PC-9 (cell line): Measurements from ENCODE around the gene C12orf54.

Experiments used
- CTCF ChIP-seq: fragments of 200-600 bp; sonication (generic); conservative IDR thresholded peaks from 2 replicates; pipeline ENCODE4 v1.6.1; 2017; ENCODE audit warnings: mixed run types, antibody characterized with exemption, mild to moderate bottlenecking, moderate library complexity
- EZH2 ChIP-seq: fragments of 200-600 bp; sonication (generic); IDR thresholded peaks from 2 replicates; pipeline ENCODE4 v1.8.0; 2017; ENCODE audit warnings: antibody characterized with exemption, low read depth

GRCh38 chr12:48473061-48473460 lies 9.2 kb upstream of the C12orf54 start:
- no peak for TF ChIP-seq CTCF
- no peak for TF ChIP-seq EZH2
